H9 (cell line): ENCODE measurements around the gene TPRN. TPM values are rescaled to one million over a fixed set of nuclear protein-coding genes. Genes with fewer than 3 reads are reported as not detected.

Experiments
- DNase-seq: peaks from one replicate; pipeline ENCODE4 v3.0.0-alpha.2; 2017
- H2AFZ ChIP-seq: one replicate; pipeline ENCODE4 v1.6.1; 2013; ENCODE audit warnings: mild to moderate bottlenecking, low read length, control low read depth, moderate library complexity
- H2AK5ac ChIP-seq: 2 replicates; pipeline ENCODE4 v1.6.1; 2013; ENCODE audit warnings: low read length, control low read depth, mixed read lengths; ENCODE audit not compliant: insufficient read length
- H2BK120ac ChIP-seq: one replicate; pipeline ENCODE4 v1.6.1; 2013; ENCODE audit warnings: low read depth, mild to moderate bottlenecking, low read length, control low read depth, inconsistent platforms; ENCODE audit not compliant: poor library complexity, severe bottlenecking
- H2BK12ac ChIP-seq: 2 replicates; pipeline ENCODE4 v1.6.1; 2013; ENCODE audit warnings: low read length, control low read depth, mixed read lengths, low read depth; ENCODE audit not compliant: insufficient read length
- H2BK15ac ChIP-seq: 2 replicates; pipeline ENCODE4 v1.6.1; 2013; ENCODE audit warnings: low read depth, low read length, control low read depth
- H2BK20ac ChIP-seq: one replicate; pipeline ENCODE4 v1.6.1; 2013; ENCODE audit warnings: low read depth, mild to moderate bottlenecking, low read length, control low read depth, inconsistent platforms; ENCODE audit not compliant: poor library complexity, severe bottlenecking
- H2BK5ac ChIP-seq: 2 replicates; pipeline ENCODE4 v1.6.1; 2013; ENCODE audit warnings: low read length, control low read depth, mixed read lengths; ENCODE audit not compliant: insufficient read length
- H3K14ac ChIP-seq: 2 replicates; pipeline ENCODE4 v1.6.1; 2013; ENCODE audit warnings: low read length, control low read depth; ENCODE audit not compliant: insufficient read depth
- H3K18ac ChIP-seq: 2 replicates; pipeline ENCODE4 v1.6.1; 2013; ENCODE audit warnings: low read depth, mild to moderate bottlenecking, mixed read lengths, low read length, control low read depth; ENCODE audit not compliant: insufficient read length
- H3K23ac ChIP-seq: 2 replicates; pipeline ENCODE4 v1.6.1; 2013; ENCODE audit warnings: low read length, control low read depth, mixed read lengths, low read depth; ENCODE audit not compliant: insufficient read length
- H3K23me2 ChIP-seq: 2 replicates; pipeline ENCODE4 v1.6.1; 2013; ENCODE audit warnings: low read depth, mild to moderate bottlenecking, mixed read lengths, low read length, control low read depth; ENCODE audit not compliant: insufficient read length, poor library complexity, severe bottlenecking
- H3K27ac ChIP-seq: 2 replicates; pipeline ENCODE4 v1.5.1; 2013; ENCODE audit warnings: low read length, control low read depth, mixed read lengths, low read depth; ENCODE audit not compliant: insufficient read length
- H3K27me3 ChIP-seq: 2 replicates; pipeline ENCODE4 v1.6.1; 2013; ENCODE audit warnings: low read length, control low read depth, inconsistent platforms; ENCODE audit not compliant: insufficient read depth
- H3K4ac ChIP-seq: 2 replicates; pipeline ENCODE4 v1.6.1; 2013; ENCODE audit warnings: low read depth, mild to moderate bottlenecking, control low read depth, inconsistent platforms, low read length, moderate library complexity
- H3K4me1 ChIP-seq: 2 replicates; pipeline ENCODE4 v1.6.1; 2013; ENCODE audit warnings: low read length, control low read depth, inconsistent platforms; ENCODE audit not compliant: insufficient read depth
- H3K4me2 ChIP-seq: 2 replicates; pipeline ENCODE4 v1.6.1; 2013; ENCODE audit warnings: low read length, control low read depth, mixed read lengths; ENCODE audit not compliant: insufficient read length, insufficient read depth
- H3K56ac ChIP-seq: 2 replicates; pipeline ENCODE4 v1.6.1; 2013; ENCODE audit warnings: low read depth, mild to moderate bottlenecking, mixed read lengths, low read length, control low read depth; ENCODE audit not compliant: insufficient read length
- H3K79me1 ChIP-seq: 2 replicates; pipeline ENCODE4 v1.6.1; 2013; ENCODE audit warnings: low read depth, mild to moderate bottlenecking, moderate library complexity, low read length, control low read depth, inconsistent platforms; ENCODE audit not compliant: insufficient read depth, poor library complexity, severe bottlenecking
- H3K79me2 ChIP-seq: 2 replicates; pipeline ENCODE4 v1.6.1; 2013; ENCODE audit warnings: low read length, control low read depth, inconsistent platforms; ENCODE audit not compliant: insufficient read depth
- H3K9ac ChIP-seq: 2 replicates; pipeline ENCODE4 v1.6.1; 2013; ENCODE audit warnings: low read length, control low read depth, mixed read lengths; ENCODE audit not compliant: insufficient read length; ENCODE audit errors: extremely low read depth
- H3K9me3 ChIP-seq: one replicate; pipeline ENCODE4 v1.6.1; 2013; ENCODE audit warnings: low read depth, low read length, inconsistent platforms; ENCODE audit not compliant: control insufficient read depth
- H3T11ph ChIP-seq: one replicate; pipeline ENCODE4 v1.6.1; 2013; ENCODE audit warnings: mild to moderate bottlenecking, low read length, control low read depth, inconsistent platforms
- H4K20me1 ChIP-seq: one replicate; pipeline ENCODE4 v1.6.1; 2013; ENCODE audit not compliant: control insufficient read depth, insufficient read length, insufficient read depth
- H4K5ac ChIP-seq: 2 replicates; pipeline ENCODE4 v1.6.1; 2013; ENCODE audit warnings: low read depth, mild to moderate bottlenecking, mixed read lengths, low read length, control low read depth; ENCODE audit not compliant: insufficient read length
- H4K8ac ChIP-seq: replicated peaks from 2 replicates; pipeline ENCODE4 v1.6.1; 2013; ENCODE audit warnings: low read length, control low read depth, mixed read lengths, low read depth; ENCODE audit not compliant: insufficient read length
- H4K91ac ChIP-seq: 2 replicates; pipeline ENCODE4 v1.6.1; 2013; ENCODE audit warnings: low read depth, mild to moderate bottlenecking, moderate library complexity, mixed read lengths, low read length, control low read depth; ENCODE audit not compliant: insufficient read length
- H3K27ac Mint-ChIP-seq, 3 experiments: 2 replicates in 2 of 3; 3 replicates in 1 of 3; pipeline ENCODE4 v1.8.0; 2020 to 2021; ENCODE audit warnings: mixed read lengths in 3 of 3, mild to moderate bottlenecking in 1 of 3, moderate library complexity in 1 of 3
- H3K27me3 Mint-ChIP-seq: 2 replicates; pipeline ENCODE4 v1.8.0; 2021; ENCODE audit warnings: low read depth, mild to moderate bottlenecking, moderate library complexity, mixed read lengths
- H3K36me3 Mint-ChIP-seq, 3 experiments: 2 replicates in 2 of 3; 3 replicates in 1 of 3; pipeline ENCODE4 v1.8.0; 2020 to 2021; ENCODE audit warnings: low read depth in 3 of 3, mixed read lengths in 3 of 3; ENCODE audit not compliant: insufficient read depth in 1 of 3
- H3K4me1 Mint-ChIP-seq, 2 experiments: 2 replicates each; pipeline ENCODE4 v1.8.0; 2020; ENCODE audit warnings: mixed read lengths in 2 of 2
- H3K4me3 Mint-ChIP-seq, 2 experiments: 2 replicates in 1 of 2; 3 replicates in 1 of 2; pipeline ENCODE4 v1.8.0; 2020 to 2021; ENCODE audit warnings: mild to moderate bottlenecking in 2 of 2, mixed read lengths in 2 of 2, moderate library complexity in 1 of 2
- H3K9me3 Mint-ChIP-seq, 2 experiments: 2 replicates in 1 of 2; 3 replicates in 1 of 2; pipeline ENCODE4 v1.8.0; 2020; ENCODE audit warnings: mild to moderate bottlenecking in 2 of 2, mixed read lengths in 2 of 2, moderate library complexity in 1 of 2
- CTCF ChIP-seq: fragments of 200-600 bp; sonication (generic); conservative IDR thresholded peaks from 3 replicates; pipeline ENCODE4 v1.8.0; 2021; ENCODE audit warnings: antibody characterized with exemption, mild to moderate bottlenecking
- WGBS: extraction: QIAGEN DNeasy Blood & Tissue Kit; methylation state at CpG from one replicate; pipeline ENCODE4 v1.1.7; 2013; ENCODE audit warnings: missing lambda C conversion rate, low lambda C conversion rate, mixed read lengths; ENCODE audit not compliant: insufficient read length; ENCODE audit errors: extremely low coverage; 5-methylcytosine and 5-hydroxymethylcytosine counted together
- total RNA-seq: library from RNA; stranded (reverse); gene quantifications from 2 replicates; pipeline ENCODE4 v1.2.1, GENCODE V29; 2021

The TPRN gene
- total RNA-seq, 1 experiment from 2014 or later: 30.7 TPM

GRCh38 chr9:137173796-137174664 lies 26.5 kb downstream of the TPRN start:
- WGBS: no CpG with 5 or more reads among the region's 45 CpGs
- H3K79me2 ChIP-seq: no peaks in the 10 kb centered on the region
- H4K8ac ChIP-seq: no peak overlapping the region
- H2BK15ac ChIP-seq: no peak overlapping the region
- peaks cover 9% of the 10 kb centered on the region; the same call in 1 of the 2 replicates for H3K27me3 ChIP-seq
- H2BK5ac ChIP-seq: no peak overlapping the region
- no peaks in the 10 kb centered on the region for H3K4me1 ChIP-seq
- no peak overlapping the region for H4K91ac ChIP-seq
- H3K9me3 ChIP-seq: no peaks in the 10 kb centered on the region
- H2BK120ac ChIP-seq: no peak overlapping the region
- no peak overlapping the region for H2AK5ac ChIP-seq
- peaks cover 3 to 14% of the 10 kb centered on the region in 2 experiments for H3K4me1 Mint-ChIP-seq
- H3K9ac ChIP-seq: no peak overlapping the region
- TF ChIP-seq CTCF: no peak
- H3K9me3 Mint-ChIP-seq: no peaks in the 10 kb centered on the region
- no peak for DNase-seq
- H4K5ac ChIP-seq: no peak overlapping the region
- no peak overlapping the region for H3K4ac ChIP-seq
- no peak overlapping the region for H3K14ac ChIP-seq
- no peak overlapping the region; a peak in 1 of 7 replicates for H3K27ac Mint-ChIP-seq
- H3K27me3 Mint-ChIP-seq: peaks cover 63% of the 10 kb centered on the region
- no peak overlapping the region for H3K18ac ChIP-seq
- no peak overlapping the region for H3K56ac ChIP-seq
- peak overlapping the region in 1 of 2 experiments; percentile 26; a peak in 1 of 5 replicates for H3K4me3 Mint-ChIP-seq
- H3K23me2 ChIP-seq: peaks cover 2% of the 10 kb centered on the region
- H2BK12ac ChIP-seq: no peak overlapping the region
- no peak overlapping the region for H2BK20ac ChIP-seq
- H3K23ac ChIP-seq: no peak overlapping the region
- H3K36me3 Mint-ChIP-seq: peaks cover 0 to 6% (median under 1%) of the 10 kb centered on the region in 3 experiments; a peak in 3 of 7 replicates
- no peak overlapping the region for H2AFZ ChIP-seq
- H3K27ac ChIP-seq: no peak overlapping the region
- H3K4me2 ChIP-seq: no peak overlapping the region
- H4K20me1 ChIP-seq: no peaks in the 10 kb centered on the region
- no peaks in the 10 kb centered on the region for H3K79me1 ChIP-seq
- H3T11ph ChIP-seq: no peak overlapping the region
